C4-2B (cell line): ENCODE results near the gene SCAPER.

Experiments
- CTCF ChIP-seq: fragments of 450-650 bp; conservative IDR thresholded peaks from 2 replicates; pipeline ENCODE4 v1.5.1; 2017; ENCODE audit warnings: mild to moderate bottlenecking
- ZFX ChIP-seq: fragments of 450-650 bp; IDR thresholded peaks from 2 replicates; pipeline ENCODE4 v1.6.1; 2017

DNA sequence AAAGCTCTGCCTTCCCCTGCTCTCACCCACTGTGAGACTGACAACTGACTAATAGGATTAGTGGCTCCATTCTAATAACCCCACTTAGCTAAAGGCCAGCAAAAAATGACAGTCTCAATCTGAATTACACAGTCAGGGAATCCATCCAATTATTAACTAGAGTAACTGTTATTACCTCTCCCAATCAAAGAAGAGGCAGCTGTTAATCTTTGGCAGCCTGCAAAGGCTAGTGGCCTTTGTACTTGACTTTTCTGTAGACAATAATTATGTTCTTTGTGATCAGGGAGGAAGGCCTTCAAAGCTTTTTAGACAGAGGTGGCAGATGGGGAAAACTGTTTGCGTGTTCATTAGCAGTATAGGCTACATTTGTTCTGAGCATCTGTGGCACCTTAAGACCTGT, 390.9 kb downstream of the SCAPER start:
- TF ChIP-seq CTCF: no peak
- no peak for TF ChIP-seq ZFX
